HG03135 (cell line): ENCODE measurements around the gene HID1.
"Not testable (repeated sequence)": the region's sequence is repeated elsewhere in the genome, so short reads cannot be mapped to it uniquely, and the experiment has no call there.

Source experiments
- ATAC-seq: cut with Tn5 transposase; IDR thresholded peaks from one replicate; pipeline ENCODE4 v1.9.1; 2021; ENCODE audit warnings: mild to moderate bottlenecking, moderate library complexity; ENCODE audit not compliant: unreplicated experiment

The HID1 gene

GRCh38 chr17:74923538-74924249 is 48.9 kb downstream of the HID1 start:
- ATAC-seq: no peak

- no peak for ATAC-seq
Observed at GRCh38 chr17:74922694-74923537, 49.6 kb downstream of the HID1 start, which contains the start of gene USH1G. TSS of gene USH1G (minus strand) at chr17:74923255. CDS start at chr17:74923073, 182 bp downstream.

GRCh38 chr17:74922172-74922571 is 50.4 kb downstream of the HID1 start:
- no peak for ATAC-seq

GRCh38 chr17:74921769-74922168 is 50.8 kb downstream of the HID1 start:
- no peak for ATAC-seq

GRCh38 chr17:74921026-74921681 is 51.4 kb downstream of the HID1 start:
- no peak for ATAC-seq

GRCh38 chr17:74920642-74921025 is 51.9 kb downstream of the HID1 start:
- no peak for ATAC-seq

GRCh38 chr17:74920306-74920620 is 52.3 kb downstream of the HID1 start:
- ATAC-seq: no peak

- ATAC-seq: no peak
Observed at GRCh38 chr17:74919440-74920305, 52.9 kb downstream of the HID1 start.

GRCh38 chr17:74918906-74919305 is 53.7 kb downstream of the HID1 start:
- no peak for ATAC-seq

GRCh38 chr17:74917430-74917829 is 55.1 kb downstream of the HID1 start:
- no peak for ATAC-seq

- no peak for ATAC-seq
Observed at GRCh38 chr17:74916851-74917199, 55.7 kb downstream of the HID1 start.

GRCh38 chr17:74916136-74916850 is 56.3 kb downstream of the HID1 start:
- ATAC-seq: no peak

GRCh38 chr17:74911423-74911822 is 61.1 kb downstream of the HID1 start:
- not testable (repeated sequence) for ATAC-seq

- not testable (repeated sequence) for ATAC-seq
Observed at GRCh38 chr17:74909097-74909496, 63.5 kb downstream of the HID1 start.

GRCh38 chr17:74907012-74907411 is 65.5 kb downstream of the HID1 start:
- ATAC-seq: no peak

- not testable (repeated sequence) for ATAC-seq
Observed at GRCh38 chr17:74906214-74906793, 66.3 kb downstream of the HID1 start.

- no peak for ATAC-seq
Observed at GRCh38 chr17:74904687-74905409, 67.7 kb downstream of the HID1 start.

GRCh38 chr17:74903671-74904070 is 68.9 kb downstream of the HID1 start:
- ATAC-seq: no peak

GRCh38 chr17:74903034-74903433 is 69.5 kb downstream of the HID1 start:
- ATAC-seq: no peak
